Spleen (tissue), 11 donors: ENCODE measurements around the gene ZNF467. TPM values are rescaled to one million over a fixed set of nuclear protein-coding genes. Genes with fewer than 3 reads are reported as not detected.
A peak's percentile ranks its signal among the peaks of the same experiment; 100 is the strongest.

Experiments
- DNase-seq: peaks from one replicate; pipeline ENCODE4 v3.0.0-alpha.2; 2020
- H3K27ac ChIP-seq, 8 donors: fragments of 200-600 bp; sonication (generic) in 7 of 8; 1 replicate in 4 of 8; 2 replicates in 4 of 8; pipeline versions ENCODE4 v1.5.0 to v1.8.0; 2016 to 2021; ENCODE audit warnings: inconsistent platforms in 4 of 8, mild to moderate bottlenecking in 4 of 8, moderate library complexity in 1 of 8
- H3K27me3 ChIP-seq, 7 donors: fragments of 200-600 bp; sonication (generic) in 6 of 7; replicated peaks in 1 of 7; 1 replicate in 4 of 7; 2 replicates in 3 of 7; pipeline versions ENCODE4 v1.5.0 to v1.8.0; 2016 to 2021; ENCODE audit warnings: inconsistent platforms in 3 of 7, mild to moderate bottlenecking in 1 of 7
- H3K36me3 ChIP-seq, 6 donors: fragments of 200-600 bp; sonication (generic) in 5 of 6; 1 replicate in 4 of 6; 2 replicates in 2 of 6; pipeline versions ENCODE4 v1.5.0 to v1.8.0; 2016 to 2021; ENCODE audit warnings: inconsistent platforms in 2 of 6
- H3K4me1 ChIP-seq, 6 donors: fragments of 200-600 bp; sonication (generic) in 5 of 6; 1 replicate in 3 of 6; 2 replicates in 3 of 6; pipeline versions ENCODE4 v1.5.0 to v1.8.0; 2016 to 2021; ENCODE audit warnings: inconsistent platforms in 3 of 6
- H3K4me3 ChIP-seq, 8 donors: fragments of 200-600 bp; sonication (generic) in 7 of 8; 1 replicate in 4 of 8; 2 replicates in 4 of 8; pipeline versions ENCODE4 v1.5.0 to v1.8.0; 2016 to 2021; ENCODE audit warnings: inconsistent platforms in 4 of 8, mild to moderate bottlenecking in 4 of 8, moderate library complexity in 2 of 8
- H3K9me3 ChIP-seq, 8 donors: fragments of 200-600 bp; sonication (generic) in 7 of 8; 1 replicate in 4 of 8; 2 replicates in 4 of 8; pipeline versions ENCODE4 v1.5.0 to v1.8.0; 2016 to 2021; ENCODE audit warnings: inconsistent platforms in 4 of 8
- CTCF ChIP-seq, 11 experiments: fragments of 200-600 bp in 7 of 11; fragments of 450-650 bp in 4 of 11; sonication (generic) in 4 of 11; IDR thresholded peaks in 8 of 11; conservative IDR thresholded peaks in 3 of 11; 1 replicate in 7 of 11; 2 replicates in 4 of 11; pipeline versions ENCODE4 v1.4.0 to v1.8.0; 2016 to 2021; ENCODE audit warnings: antibody characterized with exemption in 11 of 11, inconsistent platforms in 4 of 11, mild to moderate bottlenecking in 1 of 11
- POLR2A ChIP-seq, 3 donors: fragments of 450-650 bp; IDR thresholded peaks; one replicate each; pipeline ENCODE4 v1.5.1; 2017; ENCODE audit warnings: antibody characterized with exemption in 3 of 3, mild to moderate bottlenecking in 1 of 3
- POLR2AphosphoS5 ChIP-seq, 3 donors: sonication (generic); formaldehyde crosslinking; IDR thresholded peaks; one replicate each; pipeline ENCODE4 v1.5.1; 2017; ENCODE audit warnings: antibody characterized with exemption in 3 of 3
- WGBS, 5 donors: extraction: QIAGEN DNeasy Blood & Tissue Kit in 3 of 5; methylation state at CpG; one replicate each; pipeline versions ENCODE4 v1.1.5 to v1.1.7; 2013 to 2018; 5-methylcytosine and 5-hydroxymethylcytosine counted together
- intact Hi-C: fragments of 100-400 bp; cut with DNase I; formaldehyde crosslinking; loops from one replicate; pipeline ENCODE4 v1.15.0; 2023; ENCODE audit warnings: low total_unique reads
- polyA plus RNA-seq, 3 donors: library from polyadenylated mRNA; stranded (reverse); fragments of 200-250 nt; gene quantifications; one replicate each; pipeline ENCODE4 v1.2.1, GENCODE V29; 2013
- total RNA-seq, 7 donors: library from RNA; depleted of rRNA in 3 of 7; stranded (reverse); fragments of >200 nt in 3 of 7; fragmentation: NEBNext Ultra II Directional in 4 of 7; extraction: Animal tissue kit (Norgen Biotek cat#: 25700) in 4 of 7; gene quantifications; one replicate each; pipeline versions ENCODE4 v1.1.0 to v1.2.1, GENCODE V29; 2016 to 2021
- donor health status: healthy with polysubstance abuse.
- donor health status: DM: no; HTN: no; CAD: no; lungs with moderate emphysema.
- donor health status: DM: no; HTN: no; CAD: no.
- donor health status: Bipolar disorder and iron deficiency.
- donor health status: healthy.
- donor health status: DM: no; HTN: no; CAD: no.
- donor health status: DM: yes; HTN: yes; CAD: no.

ZNF467 gene
- total and polyA plus RNA-seq, 10 donors = 6.0 to 48.5 (median 31.3) TPM

- intact Hi-C loops = no loop called here
- Histone ChIP-seq H3K27me3 (peaks cover 0 to 10% (median 0%) of the 10 kb centered on the region in 7 donors), H3K4me1 (no peaks in the 10 kb centered on the region), H3K27ac (no peak overlapping the region), H3K9me3 (no peaks in the 10 kb centered on the region), H3K4me3 (no peak overlapping the region), H3K36me3 (no peaks in the 10 kb centered on the region)
- peak; percentile 69 for DNase-seq
- TF ChIP-seq CTCF (IDR thresholded peaks at IDR 0.05 in 8 of 11, conservative IDR thresholded peaks at IDR 0.05 in 3 of 11) (no peak), POLR2A (IDR thresholded peaks at IDR 0.05) (no peak), POLR2AphosphoS5 (IDR thresholded peaks at IDR 0.05) (no peak)
- WGBS, 5 donors = 76 to 89% (median 82%) methylated on average over 17 to 23 of the region's 23 CpGs
Observed at GRCh38 chr7:149817836-149818535, 44.6 kb upstream of the ZNF467 start.

DNA sequence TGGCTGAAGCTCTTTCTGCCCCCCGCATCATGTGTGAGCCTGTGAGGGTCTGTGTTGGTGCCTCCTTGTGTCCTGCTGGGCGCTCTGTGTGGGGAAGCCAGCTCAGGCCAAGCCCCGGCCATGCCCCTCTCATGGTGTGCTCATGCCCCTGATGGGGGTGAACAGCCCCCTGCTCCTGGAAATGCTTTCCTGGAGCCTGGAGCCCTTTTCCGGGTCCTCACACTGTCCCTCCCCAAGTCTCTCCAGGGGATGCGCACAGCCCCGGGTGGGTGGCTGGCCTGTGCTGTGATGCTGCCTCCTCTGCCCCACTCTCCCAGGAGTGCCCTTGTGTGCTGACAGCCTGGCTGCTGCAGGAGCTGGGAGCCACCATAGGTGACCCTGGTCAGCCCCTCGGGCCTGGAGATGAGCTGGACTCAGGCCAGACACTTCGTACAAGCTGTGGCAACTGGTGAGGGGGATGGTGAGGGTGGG, 43.9 kb upstream of the ZNF467 start:
- H3K27me3 ChIP-seq = peaks cover 0 to 10% (median 0%) of the 10 kb centered on the region in 7 donors
- peak; percentile 69 for DNase-seq
- intact Hi-C loops = no loop called here

GRCh38 chr7:149816794-149817193, 43.4 kb upstream of the ZNF467 start:
- intact Hi-C loops = no loop called here
- DNase-seq = peak; percentile 51
- 78 to 86% (median 82%) methylated on average over 3 to 4 of the region's 4 CpGs; no CpG with 5 or more reads in 1 of the 5 donors for WGBS, 5 donors

More for the DNA sequence above, 43.9 kb upstream of the ZNF467 start:
- H3K4me3 ChIP-seq = no peak overlapping the region
- 74 to 84% (median 80%) methylated on average over 8 of the region's 8 CpGs for WGBS, 5 donors
- H3K9me3 ChIP-seq = no peaks in the 10 kb centered on the region
- TF ChIP-seq CTCF (IDR thresholded peaks at IDR 0.05 in 8 of 11, conservative IDR thresholded peaks at IDR 0.05 in 3 of 11) (no peak), POLR2AphosphoS5 (IDR thresholded peaks at IDR 0.05) (no peak), POLR2A (IDR thresholded peaks at IDR 0.05) (no peak)
- no peaks in the 10 kb centered on the region for H3K36me3 ChIP-seq
- no peaks in the 10 kb centered on the region for H3K4me1 ChIP-seq
- no peak overlapping the region for H3K27ac ChIP-seq

More at GRCh38 chr7:149816794-149817193, 43.4 kb upstream of the ZNF467 start:
- Histone ChIP-seq H3K27me3 (peaks cover 0 to 10% (median 0%) of the 10 kb centered on the region in 7 donors), H3K4me3 (no peak overlapping the region), H3K27ac (no peak overlapping the region), H3K9me3 (no peaks in the 10 kb centered on the region), H3K36me3 (no peaks in the 10 kb centered on the region), H3K4me1 (no peaks in the 10 kb centered on the region)
- TF ChIP-seq POLR2A (IDR thresholded peaks at IDR 0.05) (no peak), CTCF (IDR thresholded peaks at IDR 0.05 in 8 of 11, conservative IDR thresholded peaks at IDR 0.05 in 3 of 11) (no peak), POLR2AphosphoS5 (IDR thresholded peaks at IDR 0.05) (no peak)
